Effector memory CD8-positive, alpha-beta T cell (primary cell): Measurements from ENCODE around the gene STRN3.
A peak's percentile ranks its signal among the peaks of the same experiment; 100 is the strongest.

Experiments used
- ATAC-seq: fragments of 150-1000 bp; cut with Tn5 transposase; replicated peaks from 2 replicates; pipeline ENCODE4 v1.10.0; 2021; ENCODE audit warnings: mild to moderate bottlenecking, moderate library complexity
- DNase-seq, 3 experiments: peaks; one replicate each; pipeline ENCODE4 v3.0.0; 2021
- H3K27ac Mint-ChIP-seq, 2 donors: one replicate each; pipeline ENCODE4 v1.8.0; 2022; ENCODE audit warnings: mild to moderate bottlenecking in 2 of 2, mixed read lengths in 2 of 2, moderate library complexity in 2 of 2
- H3K27me3 Mint-ChIP-seq, 2 donors: one replicate each; pipeline ENCODE4 v1.8.0; 2022; ENCODE audit warnings: mixed read lengths in 2 of 2
- H3K36me3 Mint-ChIP-seq: one replicate; pipeline ENCODE4 v1.8.0; 2022; ENCODE audit warnings: mild to moderate bottlenecking, moderate library complexity, mixed read lengths; ENCODE audit not compliant: insufficient read depth
- H3K4me1 Mint-ChIP-seq, 2 donors: one replicate each; pipeline ENCODE4 v1.8.0; 2022; ENCODE audit warnings: low read depth in 2 of 2, mixed read lengths in 2 of 2
- H3K4me3 Mint-ChIP-seq, 2 donors: one replicate each; pipeline ENCODE4 v1.8.0; 2022; ENCODE audit warnings: mild to moderate bottlenecking in 2 of 2, mixed read lengths in 2 of 2, moderate library complexity in 2 of 2
- H3K9me3 Mint-ChIP-seq, 2 donors: one replicate each; pipeline ENCODE4 v1.8.0; 2022; ENCODE audit warnings: mixed read lengths in 2 of 2

Gene STRN3

DNA sequence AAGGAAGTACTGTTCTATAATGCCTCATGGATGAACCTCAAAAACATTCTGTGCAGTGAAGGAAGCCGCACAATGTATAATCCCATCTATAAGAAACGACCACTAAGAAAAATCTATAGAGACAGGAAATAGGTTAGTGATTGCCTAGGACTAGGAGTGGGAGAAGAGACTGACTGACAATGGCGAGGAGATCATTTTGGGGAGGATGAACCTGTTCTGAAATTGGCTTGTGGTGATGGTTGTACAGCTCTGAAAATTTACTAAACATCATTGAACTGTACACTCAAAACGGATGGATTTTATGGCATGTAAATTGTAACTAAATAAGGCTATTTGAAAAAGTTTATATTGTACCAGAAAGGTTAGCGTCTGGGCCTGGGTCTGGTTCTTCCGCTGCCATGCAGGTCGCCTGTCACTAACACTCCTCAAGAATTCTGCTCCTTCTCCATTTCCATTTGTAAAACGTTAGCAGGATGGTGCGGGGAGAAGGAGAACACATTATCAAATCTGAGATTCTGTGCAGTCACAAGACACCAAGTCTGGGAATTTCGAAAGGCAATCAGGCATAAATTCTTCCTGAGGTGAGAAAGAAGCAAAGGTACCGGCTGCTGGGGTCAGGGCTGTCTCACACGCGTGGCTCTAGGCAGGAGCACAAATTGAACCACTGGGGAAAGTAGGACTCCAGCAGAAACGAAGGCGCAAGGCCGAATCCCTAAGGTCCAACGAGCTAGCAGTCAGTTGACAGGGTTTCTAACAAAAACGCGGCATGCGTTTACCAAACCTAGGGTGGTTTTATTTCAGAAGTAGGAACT is 152.7 kb downstream of the STRN3 start:
- Mint-ChIP-seq H3K27me3 (peaks cover 67 to 80% of the 10 kb centered on the region in 2 donors), H3K9me3 (no peaks in the 10 kb centered on the region), H3K4me1 (peaks cover 5 to 9% of the 10 kb centered on the region in 2 donors), H3K27ac (no peak overlapping the region), H3K4me3 (peak overlapping the region; percentile 71 to 74), H3K36me3 (no peaks in the 10 kb centered on the region)
- ATAC-seq, result no peak
- no peak for DNase-seq

DNA sequence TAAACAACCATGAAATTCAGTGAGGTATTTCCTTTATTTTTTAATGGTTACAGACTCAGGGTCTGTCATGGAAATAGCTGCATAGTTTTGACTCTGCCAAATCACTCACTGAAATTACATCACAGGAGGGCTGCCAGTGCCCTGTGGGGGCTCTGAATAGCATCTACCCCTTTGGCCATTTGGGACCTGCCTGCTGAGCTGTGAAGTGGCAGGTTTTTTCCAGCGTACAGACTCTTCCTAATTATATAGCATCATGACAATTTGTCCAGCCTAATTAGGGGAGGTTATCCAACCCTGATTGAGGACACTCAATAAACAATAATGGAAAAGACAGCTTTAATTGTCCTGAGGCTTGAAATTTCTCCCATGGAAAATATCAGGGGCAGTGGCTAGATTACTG is 153.6 kb downstream of the STRN3 start:
- Mint-ChIP-seq H3K27ac (no peak overlapping the region), H3K27me3 (peaks cover 63 to 77% of the 10 kb centered on the region in 2 donors), H3K4me1 (peaks cover 5 to 9% of the 10 kb centered on the region in 2 donors), H3K36me3 (no peaks in the 10 kb centered on the region), H3K9me3 (no peaks in the 10 kb centered on the region), H3K4me3 (no peak overlapping the region)
- no peak for ATAC-seq
- DNase-seq, result no peak

DNA sequence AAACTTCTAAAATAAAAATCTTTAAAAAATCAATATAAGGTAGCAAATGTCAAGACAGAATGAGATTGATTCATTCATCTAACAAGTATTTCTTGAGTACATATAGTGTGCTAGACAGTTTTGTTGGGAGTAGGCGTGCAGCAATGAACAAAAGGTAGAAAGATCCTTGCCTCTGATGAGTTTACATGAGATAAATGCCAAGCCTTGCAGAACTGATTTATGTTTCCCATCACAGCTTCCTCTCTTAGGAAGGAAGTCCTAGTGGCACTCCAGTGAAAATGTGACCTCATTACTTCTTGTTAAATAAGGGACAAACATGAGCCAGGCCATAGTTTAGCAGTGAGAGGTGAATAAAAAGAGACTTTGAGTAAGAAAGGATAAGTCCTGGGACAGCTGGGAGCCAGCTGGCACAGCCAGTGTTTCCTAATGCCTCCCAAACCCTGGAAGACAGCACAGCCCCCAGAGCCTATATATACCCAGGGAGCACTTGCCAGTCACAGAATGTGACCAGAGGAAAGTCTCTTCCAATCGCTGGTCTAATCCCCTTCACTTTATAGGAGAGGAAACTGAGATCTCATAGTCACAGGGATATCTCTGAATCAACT is 156.5 kb downstream of the STRN3 start:
- Mint-ChIP-seq H3K4me3 (no peak overlapping the region), H3K4me1 (peaks cover 0 to 2% of the 10 kb centered on the region in 2 donors), H3K9me3 (no peaks in the 10 kb centered on the region), H3K27ac (no peak overlapping the region), H3K27me3 (peaks cover 39 to 51% of the 10 kb centered on the region in 2 donors), H3K36me3 (no peaks in the 10 kb centered on the region)
- ATAC-seq (no peak), DNase-seq (no peak)

DNA sequence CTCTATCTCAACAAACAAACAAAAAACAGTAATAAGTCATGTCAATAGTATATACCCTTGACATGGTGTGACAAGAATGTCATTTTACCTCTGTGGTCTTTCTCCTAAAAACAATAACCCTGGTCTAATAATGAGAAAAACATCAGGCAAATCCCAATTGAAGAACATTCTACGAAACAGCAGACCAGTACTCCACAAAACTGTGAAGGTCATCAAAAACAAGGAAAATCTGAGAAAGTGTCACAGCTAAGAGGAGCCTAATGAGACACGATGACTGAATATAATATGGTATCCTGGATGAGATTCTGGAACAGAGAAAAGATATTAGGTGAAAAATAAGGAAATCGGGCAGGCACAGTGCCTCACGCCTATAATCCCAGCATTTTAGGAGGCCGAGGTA is 157.4 kb downstream of the STRN3 start:
- H3K27ac Mint-ChIP-seq, result no peak overlapping the region
- H3K4me1 Mint-ChIP-seq, result peaks cover 0 to 2% of the 10 kb centered on the region in 2 donors
- no peak overlapping the region for H3K4me3 Mint-ChIP-seq
- ATAC-seq (no peak), DNase-seq (no peak)
- no peaks in the 10 kb centered on the region for H3K9me3 Mint-ChIP-seq
- no peaks in the 10 kb centered on the region for H3K36me3 Mint-ChIP-seq
- peaks cover 38 to 51% of the 10 kb centered on the region in 2 donors for H3K27me3 Mint-ChIP-seq

DNA sequence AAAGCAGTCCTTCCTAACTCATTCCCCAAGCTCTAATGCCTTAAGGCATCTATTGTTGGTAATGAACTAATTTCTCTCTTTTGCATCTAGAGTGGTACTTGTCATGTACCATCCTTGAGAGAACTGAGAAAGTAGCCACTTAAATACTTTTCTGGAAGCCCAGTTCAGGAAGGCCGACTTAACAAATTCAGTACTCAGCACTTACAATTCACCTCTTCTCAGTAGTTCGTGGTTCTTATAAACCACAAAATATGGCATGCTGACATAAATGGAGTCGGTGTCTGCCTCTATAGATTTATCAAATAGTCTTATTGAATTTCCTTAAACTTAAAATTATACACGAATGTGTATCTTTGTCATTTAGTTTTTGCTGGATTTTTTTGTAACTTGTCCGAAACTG is 161.2 kb downstream of the STRN3 start:
- peaks cover 31 to 44% of the 10 kb centered on the region in 2 donors for H3K27me3 Mint-ChIP-seq
- ATAC-seq (no peak), DNase-seq (no peak)
- H3K4me1 Mint-ChIP-seq, result no peaks in the 10 kb centered on the region
- H3K4me3 Mint-ChIP-seq, result no peak overlapping the region
- H3K36me3 Mint-ChIP-seq, result no peaks in the 10 kb centered on the region
- H3K9me3 Mint-ChIP-seq, result no peaks in the 10 kb centered on the region
- H3K27ac Mint-ChIP-seq, result no peak overlapping the region

DNA sequence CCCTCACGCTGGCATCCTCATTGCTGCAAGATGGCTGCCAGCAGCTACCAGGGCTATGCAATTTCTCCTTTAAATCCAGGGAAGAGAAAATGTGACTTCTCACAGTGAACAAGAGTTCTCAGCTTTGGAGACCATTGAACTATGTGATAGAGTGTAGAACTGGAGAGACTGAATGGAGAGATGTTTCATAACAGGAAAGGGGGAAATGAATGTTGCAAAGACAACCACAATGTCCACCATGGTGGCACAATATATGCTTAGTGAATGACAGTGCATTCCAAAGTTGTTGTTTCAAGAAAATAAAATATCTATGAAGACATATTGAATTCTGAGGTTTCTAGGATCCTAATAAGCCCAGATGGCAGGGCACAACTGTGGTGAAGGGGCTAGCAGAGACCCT is 165.0 kb downstream of the STRN3 start:
- ATAC-seq, result no peak
- no peaks in the 10 kb centered on the region for H3K9me3 Mint-ChIP-seq
- H3K4me3 Mint-ChIP-seq, result no peak overlapping the region
- DNase-seq, result no peak
- no peaks in the 10 kb centered on the region for H3K36me3 Mint-ChIP-seq
- no peak overlapping the region for H3K27ac Mint-ChIP-seq
- H3K4me1 Mint-ChIP-seq, result no peaks in the 10 kb centered on the region
- peaks cover 43 to 45% of the 10 kb centered on the region in 2 donors for H3K27me3 Mint-ChIP-seq

DNA sequence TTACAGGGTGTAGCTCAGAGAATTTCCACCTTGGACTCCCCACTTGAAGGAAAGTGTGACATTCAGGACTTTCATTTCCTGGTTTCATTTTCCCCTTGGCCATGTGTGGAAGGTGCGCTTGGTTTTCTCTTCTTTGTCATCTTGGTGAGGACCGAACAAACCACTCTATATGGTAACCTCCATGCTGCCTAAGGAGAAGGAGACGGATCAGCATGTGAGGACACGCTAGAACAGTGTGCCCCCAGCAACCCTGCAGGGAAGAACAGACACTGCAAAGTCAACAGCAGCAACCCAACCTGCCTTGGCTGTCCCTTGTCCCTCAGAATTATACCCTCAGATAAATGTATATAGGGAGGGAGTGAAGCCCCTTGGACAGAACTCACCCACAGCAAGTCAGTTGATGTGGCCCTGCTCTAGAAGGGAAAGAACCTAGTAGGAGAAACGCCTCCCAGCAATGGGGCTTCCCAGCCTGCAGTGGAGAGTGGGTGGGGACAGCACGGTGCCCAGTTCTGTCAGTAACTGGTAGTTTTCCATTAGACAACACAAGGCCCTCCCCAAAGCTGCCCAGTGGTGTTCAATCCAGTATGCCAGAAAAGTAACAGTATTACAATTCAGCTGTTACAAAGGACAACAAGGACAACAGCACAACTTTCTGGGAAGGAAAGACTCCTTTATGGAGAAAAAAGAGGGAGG is 170.7 kb downstream of the STRN3 start:
- ATAC-seq (no peak), DNase-seq (no peak)
- Mint-ChIP-seq H3K9me3 (no peaks in the 10 kb centered on the region), H3K4me3 (no peak overlapping the region), H3K27me3 (peaks cover 30 to 45% of the 10 kb centered on the region in 2 donors), H3K27ac (no peak overlapping the region), H3K36me3 (no peaks in the 10 kb centered on the region), H3K4me1 (no peaks in the 10 kb centered on the region)

DNA sequence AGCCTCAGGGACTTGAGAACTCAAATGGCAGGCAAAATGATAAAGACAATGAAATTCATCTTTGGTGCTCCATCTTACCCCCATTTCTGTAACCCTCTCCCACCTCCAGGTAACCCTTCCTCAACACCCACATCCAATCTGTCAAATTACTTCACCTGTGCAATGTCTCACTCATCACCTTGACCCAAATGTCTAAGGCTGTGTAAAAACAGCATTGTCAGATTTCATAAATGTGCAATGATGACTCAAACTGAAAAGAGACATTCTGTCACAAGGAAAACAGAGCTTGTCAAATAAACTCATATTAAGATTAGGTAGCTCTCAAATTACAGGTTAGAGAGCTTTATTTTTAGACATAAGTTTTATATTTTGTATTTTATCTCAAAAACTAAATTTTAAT is 171.7 kb downstream of the STRN3 start:
- ATAC-seq, result no peak
- no peaks in the 10 kb centered on the region for H3K36me3 Mint-ChIP-seq
- no peaks in the 10 kb centered on the region for H3K4me1 Mint-ChIP-seq
- no peak for DNase-seq
- H3K9me3 Mint-ChIP-seq, result no peaks in the 10 kb centered on the region
- H3K27ac Mint-ChIP-seq, result no peak overlapping the region
- H3K27me3 Mint-ChIP-seq, result peaks cover 39 to 52% of the 10 kb centered on the region in 2 donors
- H3K4me3 Mint-ChIP-seq, result no peak overlapping the region

DNA sequence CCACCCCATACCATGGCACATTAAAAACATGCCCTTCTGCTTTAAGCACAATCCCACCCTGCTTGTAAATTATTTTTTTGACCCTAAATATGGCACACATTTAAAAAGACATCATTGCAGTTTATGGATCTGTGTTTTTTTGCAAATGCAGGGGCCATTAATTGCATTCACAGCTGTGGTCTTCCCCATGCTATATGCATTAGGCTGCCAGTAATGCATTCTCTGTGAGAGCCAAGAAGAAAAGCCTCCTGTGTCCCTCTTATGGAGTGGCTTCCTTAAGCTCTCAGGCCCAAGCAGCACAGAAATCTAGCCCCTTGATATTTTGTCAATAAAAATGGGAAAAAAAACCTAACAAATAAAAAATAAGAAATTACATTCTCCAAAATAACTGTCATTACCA is 172.2 kb downstream of the STRN3 start:
- H3K9me3 Mint-ChIP-seq, result no peaks in the 10 kb centered on the region
- ATAC-seq, result no peak
- H3K4me1 Mint-ChIP-seq, result no peaks in the 10 kb centered on the region
- no peaks in the 10 kb centered on the region for H3K36me3 Mint-ChIP-seq
- H3K27ac Mint-ChIP-seq, result no peak overlapping the region
- H3K4me3 Mint-ChIP-seq, result no peak overlapping the region
- peaks cover 41 to 57% of the 10 kb centered on the region in 2 donors for H3K27me3 Mint-ChIP-seq
- no peak for DNase-seq

DNA sequence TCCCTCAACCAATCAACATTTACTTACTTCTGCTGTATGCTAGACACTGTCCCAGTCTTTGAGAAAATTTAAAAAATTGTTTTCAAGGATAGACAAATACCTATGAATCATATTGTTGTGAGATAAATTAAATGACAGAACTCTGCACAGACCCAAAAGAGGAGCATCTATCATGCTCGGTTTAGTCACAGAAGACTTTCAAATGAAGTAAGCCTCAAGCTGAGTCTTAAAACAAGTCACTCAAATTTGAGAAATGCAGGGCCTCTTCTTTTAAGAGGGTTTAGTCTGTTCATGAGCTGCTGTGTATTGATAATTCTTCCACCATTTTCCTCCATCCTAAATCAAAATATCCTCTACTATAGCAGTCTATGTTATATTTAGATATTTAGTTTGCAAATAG is 176.2 kb downstream of the STRN3 start:
- H3K9me3 Mint-ChIP-seq, result no peaks in the 10 kb centered on the region
- no peak for ATAC-seq
- peaks cover 52 to 53% of the 10 kb centered on the region in 2 donors for H3K27me3 Mint-ChIP-seq
- no peak for DNase-seq
- no peak overlapping the region for H3K4me3 Mint-ChIP-seq
- H3K27ac Mint-ChIP-seq, result no peak overlapping the region
- no peaks in the 10 kb centered on the region for H3K4me1 Mint-ChIP-seq
- H3K36me3 Mint-ChIP-seq, result no peaks in the 10 kb centered on the region

DNA sequence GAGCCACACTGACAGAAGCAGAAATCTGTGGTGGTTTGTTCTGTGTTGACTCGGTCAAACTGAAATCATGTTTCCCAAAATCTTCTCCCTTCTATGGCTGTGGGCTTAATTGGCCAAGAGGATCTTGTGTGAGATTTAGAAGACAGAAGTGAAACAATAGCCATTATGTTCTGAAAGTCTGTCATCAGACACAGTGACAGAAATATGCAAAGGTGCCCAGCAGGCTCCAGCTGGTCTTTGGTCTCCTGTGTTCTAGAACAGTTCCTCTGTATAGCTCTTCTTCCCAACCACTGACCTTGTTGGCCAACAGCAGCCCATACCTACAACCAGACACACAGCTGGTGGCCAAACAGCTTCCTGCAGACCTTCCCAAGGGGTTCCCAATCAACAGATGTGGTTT is 176.8 kb downstream of the STRN3 start:
- Mint-ChIP-seq H3K36me3 (no peaks in the 10 kb centered on the region), H3K4me1 (no peaks in the 10 kb centered on the region), H3K27me3 (peaks cover 53 to 54% of the 10 kb centered on the region in 2 donors), H3K9me3 (no peaks in the 10 kb centered on the region), H3K4me3 (no peak overlapping the region), H3K27ac (no peak overlapping the region)
- ATAC-seq (no peak), DNase-seq (no peak)

DNA sequence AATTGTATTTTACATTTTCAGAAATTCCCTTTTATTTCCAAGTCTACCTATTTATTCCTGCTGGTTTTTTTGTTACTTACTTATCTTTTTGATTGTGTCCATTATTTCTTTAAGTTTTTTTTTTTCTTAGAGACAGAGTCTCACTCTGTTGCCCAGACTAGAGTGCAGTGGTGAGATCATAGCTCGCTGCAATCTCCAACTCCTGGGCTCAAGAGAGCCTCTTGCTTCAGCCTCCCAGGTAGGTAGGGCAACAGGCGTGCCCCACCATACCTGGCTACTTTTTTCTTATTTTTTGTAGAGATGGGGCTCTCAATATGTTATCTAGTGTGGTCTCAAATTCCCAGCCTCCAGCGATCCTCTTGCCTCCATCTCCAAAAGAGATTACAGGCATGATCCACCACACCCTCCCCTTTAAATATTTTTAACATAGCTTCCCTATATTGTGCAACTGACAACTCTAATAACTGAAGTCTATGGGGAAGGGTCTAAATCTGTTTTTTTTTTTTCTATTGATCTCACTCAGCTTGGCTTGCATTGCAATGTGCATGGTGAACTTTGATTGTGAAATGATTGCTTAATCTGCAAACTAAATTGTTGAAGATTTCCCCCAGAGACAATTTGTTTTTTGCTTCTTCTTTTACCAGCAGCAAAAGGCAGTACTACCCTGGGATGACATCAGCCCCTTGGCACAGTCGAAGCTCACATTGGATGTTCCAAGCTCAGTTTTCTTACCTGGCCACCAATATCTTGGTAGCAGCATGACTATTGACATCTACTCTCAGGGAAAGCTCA is 177.5 kb downstream of the STRN3 start:
- Mint-ChIP-seq H3K4me1 (no peaks in the 10 kb centered on the region), H3K27me3 (peaks cover 56 to 61% of the 10 kb centered on the region in 2 donors), H3K4me3 (no peak overlapping the region), H3K27ac (no peak overlapping the region), H3K36me3 (no peaks in the 10 kb centered on the region), H3K9me3 (no peaks in the 10 kb centered on the region)
- no peak for ATAC-seq
- DNase-seq, result no peak
